HEK293 (cell line): ENCODE measurements around the gene FAM98C.
A peak's percentile ranks its signal among the peaks of the same experiment; 100 is the strongest.

Experiments used
- CTCF ChIA-PET: fragments of 350-600 bp; formaldehyde crosslinking; extraction: SDS; loops from one replicate; lab custom pipeline; 2021; ENCODE audit warnings: antibody characterized with exemption; lab: Yijun Ruan, JAX
- POLR2A ChIA-PET: fragments of 300-600 bp; formaldehyde crosslinking; extraction: SDS; loops from one replicate; lab custom pipeline; 2020; ENCODE audit warnings: antibody characterized with exemption, inconsistent platforms; lab: Yijun Ruan, JAX
- H3K27ac ChIP-seq: fragments of 200-500 bp; sonication (Bioruptor generic); 2 replicates; pipeline ENCODE4 v1.5.1; 2014; ENCODE audit warnings: low read depth, low read length, control low read depth, inconsistent platforms; ENCODE audit errors: extremely low read depth
- H3K36me3 ChIP-seq, 2 experiments: fragments of 200-500 bp in 1 of 2; sonication (Bioruptor generic) in 1 of 2; 1 replicate in 1 of 2; 2 replicates in 1 of 2; pipeline ENCODE4 v1.5.1; 2014 to 2017; ENCODE audit warnings: inconsistent platforms in 2 of 2, low read length in 2 of 2; ENCODE audit not compliant: control insufficient read depth in 2 of 2, insufficient read depth in 1 of 2
- H3K4me1 ChIP-seq: fragments of 200-500 bp; sonication (Bioruptor generic); 2 replicates; pipeline ENCODE4 v1.5.1; 2014; ENCODE audit warnings: mild to moderate bottlenecking, low read length, inconsistent platforms; ENCODE audit not compliant: control insufficient read depth, insufficient read depth
- H3K4me3 ChIP-seq: 2 replicates; pipeline ENCODE4 v1.5.1; 2011; ENCODE audit warnings: low read depth, mild to moderate bottlenecking, control low read depth, low read length, moderate library complexity
- H3K9me3 ChIP-seq: fragments of 200-500 bp; sonication (Bioruptor generic); 2 replicates; pipeline ENCODE4 v1.5.1; 2014; ENCODE audit warnings: low read depth, low read length, inconsistent platforms; ENCODE audit not compliant: control insufficient read depth, insufficient read depth
- BCL11A ChIP-seq: fragments of 450-650 bp; formaldehyde crosslinking; IDR thresholded peaks from 2 replicates; pipeline ENCODE4 v1.5.1; 2016; ENCODE audit warnings: low read depth, missing biosample characterization, missing genetic modification characterization
- BCL11B ChIP-seq: fragments of 450-650 bp; formaldehyde crosslinking; IDR thresholded peaks from 2 replicates; pipeline ENCODE4 v1.5.1; 2016; ENCODE audit warnings: low read depth, missing biosample characterization, missing genetic modification characterization
- EGR2 ChIP-seq: fragments of 450-650 bp; formaldehyde crosslinking; IDR thresholded peaks from 2 replicates; pipeline ENCODE4 v1.5.1; 2016; ENCODE audit warnings: low read depth, missing biosample characterization, missing genetic modification characterization
- HOXA7 ChIP-seq: sonication (generic); formaldehyde crosslinking; IDR thresholded peaks from 2 replicates; pipeline ENCODE4 v1.8.1; 2022; ENCODE audit warnings: missing genetic modification reagents, borderline replicate concordance
- IKZF3 ChIP-seq: fragments of 450-650 bp; IDR thresholded peaks from 2 replicates; pipeline ENCODE4 v1.5.0; 2018; ENCODE audit warnings: missing biosample characterization, mild to moderate bottlenecking, missing genetic modification characterization, moderate library complexity
- KLF1 ChIP-seq: fragments of 450-650 bp; formaldehyde crosslinking; IDR thresholded peaks from 2 replicates; pipeline ENCODE4 v1.5.1; 2016; ENCODE audit warnings: missing biosample characterization, missing genetic modification characterization
- REST ChIP-seq: fragments of 450-650 bp; formaldehyde crosslinking; IDR thresholded peaks from 2 replicates; pipeline ENCODE4 v1.5.1; 2016; ENCODE audit warnings: missing biosample characterization, missing genetic modification characterization
- SP2 ChIP-seq: fragments of 450-650 bp; formaldehyde crosslinking; IDR thresholded peaks from 2 replicates; pipeline ENCODE4 v1.5.1; 2016; ENCODE audit warnings: missing biosample characterization, missing genetic modification characterization
- ZBTB26 ChIP-seq: fragments of 450-650 bp; formaldehyde crosslinking; optimal IDR thresholded peaks from 2 replicates; pipeline ENCODE3; 2016; ENCODE audit warnings: missing biosample characterization, mild to moderate bottlenecking, missing genetic modification characterization
- ZBTB48 ChIP-seq: fragments of 450-650 bp; formaldehyde crosslinking; IDR thresholded peaks from 2 replicates; pipeline ENCODE4 v1.5.1; 2016; ENCODE audit warnings: missing biosample characterization, missing genetic modification characterization
- ZBTB6 ChIP-seq: fragments of 450-650 bp; formaldehyde crosslinking; IDR thresholded peaks from 2 replicates; pipeline ENCODE4 v1.5.1; 2017; ENCODE audit warnings: missing biosample characterization, missing genetic modification characterization
- ZNF140 ChIP-seq: fragments of 450-650 bp; formaldehyde crosslinking; IDR thresholded peaks from 2 replicates; pipeline ENCODE4 v1.5.1; 2016; ENCODE audit warnings: missing biosample characterization, missing genetic modification characterization
- ZNF19 ChIP-seq: fragments of 450-650 bp; formaldehyde crosslinking; IDR thresholded peaks from 2 replicates; pipeline ENCODE4; 2016; ENCODE audit warnings: missing biosample characterization, missing genetic modification characterization, low read depth
- ZNF248 ChIP-seq: fragments of 450-650 bp; formaldehyde crosslinking; IDR thresholded peaks from 2 replicates; pipeline ENCODE4 v1.5.1; 2017; ENCODE audit warnings: missing biosample characterization, missing genetic modification characterization
- ZNF274 ChIP-seq, 2 experiments: fragments of 200-500 bp in 1 of 2; fragments of 450-650 bp in 1 of 2; sonication (Bioruptor generic) in 1 of 2; formaldehyde crosslinking in 1 of 2; IDR thresholded peaks; 2 replicates each; pipeline versions ENCODE4 v1.5.1 to v1.6.1; 2014 to 2016; ENCODE audit warnings: borderline replicate concordance in 1 of 2, inconsistent platforms in 1 of 2, low read length in 1 of 2, missing biosample characterization in 1 of 2, missing genetic modification characterization in 1 of 2
- ZNF280C ChIP-seq: fragments of 450-650 bp; formaldehyde crosslinking; IDR thresholded peaks from 2 replicates; pipeline ENCODE4 v1.5.1; 2016; ENCODE audit warnings: missing biosample characterization, missing genetic modification characterization
- ZNF292 ChIP-seq: fragments of 450-650 bp; formaldehyde crosslinking; IDR thresholded peaks from 2 replicates; pipeline ENCODE4 v1.5.1; 2016; ENCODE audit warnings: low read depth, missing biosample characterization, missing genetic modification characterization, borderline replicate concordance
- ZNF341 ChIP-seq: fragments of 450-650 bp; formaldehyde crosslinking; IDR thresholded peaks from 2 replicates; pipeline ENCODE4; 2016; ENCODE audit warnings: low read depth, missing biosample characterization, missing genetic modification characterization
- ZNF366 ChIP-seq: fragments of 450-650 bp; formaldehyde crosslinking; conservative IDR thresholded peaks from 2 replicates; pipeline ENCODE4 v1.5.1; 2016; ENCODE audit warnings: missing biosample characterization, missing genetic modification characterization
- ZNF394 ChIP-seq: fragments of 450-650 bp; formaldehyde crosslinking; IDR thresholded peaks from 2 replicates; pipeline ENCODE4 v1.5.1; 2016; ENCODE audit warnings: missing biosample characterization, missing genetic modification characterization, mild to moderate bottlenecking, moderate library complexity, borderline replicate concordance
- ZNF548 ChIP-seq: fragments of 450-650 bp; formaldehyde crosslinking; IDR thresholded peaks from 2 replicates; pipeline ENCODE4 v1.5.1; 2016; ENCODE audit warnings: missing biosample characterization, missing genetic modification characterization
- ZNF549 ChIP-seq: fragments of 450-650 bp; IDR thresholded peaks from 2 replicates; pipeline ENCODE4 v1.5.1; 2018; ENCODE audit warnings: missing biosample characterization, missing genetic modification characterization, mild to moderate bottlenecking, inconsistent platforms, moderate library complexity
- ZNF585B ChIP-seq: fragments of 450-650 bp; formaldehyde crosslinking; IDR thresholded peaks from 2 replicates; pipeline ENCODE4 v1.5.1; 2016; ENCODE audit warnings: missing biosample characterization, missing genetic modification characterization
- ZNF664 ChIP-seq: fragments of 450-650 bp; formaldehyde crosslinking; IDR thresholded peaks from 2 replicates; pipeline ENCODE4 v1.5.1; 2016; ENCODE audit warnings: missing biosample characterization, missing genetic modification characterization
- ZNF701 ChIP-seq: fragments of 450-650 bp; formaldehyde crosslinking; IDR thresholded peaks from 2 replicates; pipeline ENCODE4 v1.5.1; 2016; ENCODE audit warnings: missing biosample characterization, missing genetic modification characterization
- ZNF707 ChIP-seq: fragments of 450-650 bp; formaldehyde crosslinking; IDR thresholded peaks from 2 replicates; pipeline ENCODE4 v1.5.1; 2016; ENCODE audit warnings: missing biosample characterization, missing genetic modification characterization
- ZNF768 ChIP-seq: fragments of 450-650 bp; formaldehyde crosslinking; IDR thresholded peaks from 2 replicates; pipeline ENCODE4 v1.5.1; 2018; ENCODE audit warnings: missing biosample characterization, mild to moderate bottlenecking, missing genetic modification characterization
- ZNF837 ChIP-seq: fragments of 450-650 bp; formaldehyde crosslinking; IDR thresholded peaks from 2 replicates; pipeline ENCODE4 v1.5.1; 2016; ENCODE audit warnings: missing biosample characterization, missing genetic modification characterization
- ZNF843 ChIP-seq: fragments of 450-650 bp; formaldehyde crosslinking; IDR thresholded peaks from 2 replicates; pipeline ENCODE4 v1.5.1; 2016; ENCODE audit warnings: missing biosample characterization, missing genetic modification characterization

The FAM98C gene

GRCh38 chr19:38455031-38455430 is 52.1 kb downstream of the FAM98C start:
- H3K4me1 ChIP-seq, result no peaks in the 10 kb centered on the region
- H3K27ac ChIP-seq, result no peak overlapping the region
- no peaks in the 10 kb centered on the region for H3K36me3 ChIP-seq
- ChIA-PET POLR2A (no interaction called here), CTCF (interaction anchor here (1.2 kb wide), 1 partner anchor 52 kb away, joined by 3 read pairs; the partner anchor contains the start of gene FAM98C)
- no peak for TF ChIP-seq KLF1 (tag by site-specific recombination)
- no peak for TF ChIP-seq ZBTB6
- TF ChIP-seq ZNF664, result no peak
- TF ChIP-seq ZNF280C (tag by site-specific recombination), result no peak
- no peak for TF ChIP-seq ZNF548
- TF ChIP-seq ZNF837 (tag by site-specific recombination), result no peak
- TF ChIP-seq ZNF549 (tag by site-specific recombination), result no peak
- TF ChIP-seq REST (tag by site-specific recombination), result peak; percentile 99
- TF ChIP-seq IKZF3, result no peak
- TF ChIP-seq ZNF366 (tag by site-specific recombination), result 0 out of 2 replicates have a peak, but pooled peaks have one; percentile 12
- TF ChIP-seq ZNF768, result no peak
- TF ChIP-seq ZNF341 (tag by site-specific recombination), result no peak
- 0 out of 2 replicates have a peak, but pooled peaks have one; percentile 37 for TF ChIP-seq ZNF701 (tag by site-specific recombination)
- TF ChIP-seq EGR2 (tag by site-specific recombination), result no peak
- no peak for TF ChIP-seq ZNF585B
- no peak for TF ChIP-seq ZNF19
- no peak for TF ChIP-seq ZNF843
- no peak for TF ChIP-seq ZNF292 (tag by site-specific recombination)
- no peak for TF ChIP-seq ZNF140 (tag by site-specific recombination)
- H3K4me3 ChIP-seq, result no peak overlapping the region
- no peaks in the 10 kb centered on the region for H3K9me3 ChIP-seq

- H3K36me3 ChIP-seq, result no peaks in the 10 kb centered on the region
- ChIA-PET CTCF (interaction anchor here (0.6 kb wide), 1 partner anchor 22 kb away, joined by 3 read pairs; no protein-coding TSS in a partner anchor), POLR2A (no interaction called here)
- no peak overlapping the region for H3K4me3 ChIP-seq
- H3K4me1 ChIP-seq, result no peaks in the 10 kb centered on the region
- no peak overlapping the region for H3K27ac ChIP-seq
- H3K9me3 ChIP-seq, result no peaks in the 10 kb centered on the region
- no peak for TF ChIP-seq ZNF274 (IDR thresholded peaks at IDR 0.05; ENCODE audit: low read length)
- 0 out of 2 replicates have a peak, but pooled peaks have one; percentile 45 for TF ChIP-seq ZNF274 (tag by site-specific recombination; IDR thresholded peaks at IDR 0.05; ENCODE audit: borderline replicate concordance)
- TF ChIP-seq ZNF248 (tag by site-specific recombination), result peak; percentile 29; the same call in 1 of the 2 replicates
- TF ChIP-seq BCL11B (tag by site-specific recombination), result peak; percentile 94
- TF ChIP-seq ZBTB48 (tag by site-specific recombination), result peak; percentile 38; the same call in 1 of the 2 replicates
- no peak for TF ChIP-seq ZNF394
- no peak for TF ChIP-seq ZBTB26
- TF ChIP-seq ZNF837 (tag by site-specific recombination), result no peak
- TF ChIP-seq BCL11A (tag by site-specific recombination), result peak; percentile 90
- no peak for TF ChIP-seq SP2 (tag by site-specific recombination)
- TF ChIP-seq ZNF707 (tag by site-specific recombination), result no peak
- no peak for TF ChIP-seq HOXA7 (CRISPR knock-in tag)
- TF ChIP-seq ZNF341 (tag by site-specific recombination), result peak; percentile 42
Measured at GRCh38 chr19:38457202-38457601, 54.3 kb downstream of the FAM98C start.
